K562 (cell line): ENCODE data around the gene PPP2R2B. TPM values are rescaled to one million over a fixed set of nuclear protein-coding genes. Genes with fewer than 3 reads are reported as not detected.

Experiments
- ATF7 ChIP-seq: fragments of 450-650 bp; IDR thresholded peaks from 2 replicates; pipeline ENCODE4 v1.7.1; 2014; ENCODE audit warnings: mild to moderate bottlenecking, moderate library complexity
- CC2D1A ChIP-seq: fragments of 450-650 bp; IDR thresholded peaks from 2 replicates; pipeline ENCODE4 v1.6.1; 2017; ENCODE audit warnings: mild to moderate bottlenecking
- GATA2 ChIP-seq: sonication (generic); formaldehyde crosslinking; IDR thresholded peaks from 2 replicates; pipeline ENCODE4 v1.4.0; 2020; ENCODE audit warnings: mild to moderate bottlenecking, missing genetic modification reagents
- HES1 ChIP-seq: fragments of 450-650 bp; IDR thresholded peaks from 2 replicates; pipeline ENCODE4 v1.6.1; 2016; ENCODE audit warnings: low read depth, mild to moderate bottlenecking, moderate library complexity
- HLTF ChIP-seq: fragments of 450-650 bp; IDR thresholded peaks from 2 replicates; pipeline ENCODE4 v1.6.1; 2016
- HMGN3 ChIP-seq: IDR thresholded peaks from 2 replicates; pipeline ENCODE4 v1.6.1; 2011; ENCODE audit warnings: borderline replicate concordance, low read depth, mild to moderate bottlenecking, mixed read lengths, low read length; ENCODE audit not compliant: insufficient read length; ENCODE audit errors: extremely low read depth
- KLF13 ChIP-seq: fragments of 450-650 bp; IDR thresholded peaks from 2 replicates; pipeline ENCODE4 v1.6.1; 2016; ENCODE audit warnings: missing genetic modification characterization, low read depth, mild to moderate bottlenecking, missing compliant biosample characterization, moderate library complexity, borderline replicate concordance
- REST ChIP-seq, 2 experiments: fragments of 450-650 bp; formaldehyde crosslinking in 1 of 2; IDR thresholded peaks; 2 replicates each; pipeline versions ENCODE4 v1.4.0 to v1.6.1; 2014 to 2020; ENCODE audit warnings: mild to moderate bottlenecking in 2 of 2, borderline replicate concordance in 1 of 2, low read depth in 1 of 2
- SRSF9 ChIP-seq: fragments of 200-400 bp; formaldehyde crosslinking; IDR thresholded peaks from 2 replicates; pipeline ENCODE4 v1.6.1; 2017; ENCODE audit warnings: low read depth, low read length, borderline replicate concordance
- XRCC4 ChIP-seq: IDR thresholded peaks from one replicate; pipeline ENCODE4 v1.6.1; 2011; ENCODE audit not compliant: insufficient read depth, insufficient read length; ENCODE audit errors: extremely low read depth
- ZFP91 ChIP-seq: sonication (generic); formaldehyde crosslinking; IDR thresholded peaks from 2 replicates; pipeline ENCODE4 v1.8.0; 2022; ENCODE audit warnings: mild to moderate bottlenecking, missing genetic modification reagents
- ZFX ChIP-seq: sonication (generic); formaldehyde crosslinking; IDR thresholded peaks from 2 replicates; pipeline ENCODE4 v1.8.0; 2022; ENCODE audit warnings: mild to moderate bottlenecking, missing genetic modification reagents, moderate library complexity
- ZNF444 ChIP-seq: fragments of 250-450 bp; sonication (Bioruptor Pico); IDR thresholded peaks from 2 replicates; pipeline ENCODE4 v1.4.0; 2020; ENCODE audit warnings: mild to moderate bottlenecking, moderate library complexity
- polyA plus RNA-seq, 8 experiments: library from polyadenylated mRNA; depleted of rRNA in 4 of 8; stranded (reverse) in 5 of 8; unstranded in 3 of 8; fragments of >200 nt; fragmentation: Nextera tagmentation in 2 of 8; fragmentation: Illumina TruSeq in 1 of 8; extraction: Ambion mirVana in 2 of 8; extraction: Trizol in 1 of 8; gene quantifications; 2 replicates each; pipeline versions ENCODE4 v1.2.1 to v1.2.3, GENCODE V29; 2011 to 2014; ENCODE audit warnings: inconsistent platforms in 1 of 8, missing spikeins in 1 of 8
- total RNA-seq, 7 experiments: library from RNA; depleted of rRNA in 6 of 7; stranded (reverse); fragments of >200 nt in 6 of 7; fragmentation: Illumina TruSeq in 2 of 7; extraction: Trizol in 2 of 7; gene quantifications; 2 replicates each; pipeline versions ENCODE4 v1.2.1 to v1.2.3, GENCODE V29; 2011 to 2021; ENCODE audit warnings: low replicate concordance in 1 of 7

The PPP2R2B gene
- total and polyA plus RNA-seq, 9 of the 15 experiments (the other 6 are each of a cell fraction or from before 2014, with no cell fraction given) = not detected

GRCh38 chr5:146699664-146700418 is 178.7 kb downstream of the PPP2R2B start (continued):
- no peak for TF ChIP-seq REST (IDR thresholded peaks at IDR 0.05; ENCODE audit: borderline replicate concordance)
- no peak for TF ChIP-seq REST (CRISPR knock-in tag; IDR thresholded peaks at IDR 0.05; ENCODE audit: low read depth)
- no peak for TF ChIP-seq HES1
- TF ChIP-seq SRSF9 = no peak
- no peak for TF ChIP-seq CC2D1A
- no peak for TF ChIP-seq ZFX (CRISPR knock-in tag)
- TF ChIP-seq GATA2 = no peak
- TF ChIP-seq ZFP91 = no peak
- no peak for TF ChIP-seq KLF13 (tag)
- no peak for TF ChIP-seq HLTF
- TF ChIP-seq ATF7 = no peak
- TF ChIP-seq ZNF444 (CRISPR knock-in tag) = no peak
- TF ChIP-seq HMGN3 = no peak
- no peak for TF ChIP-seq XRCC4
